ENCODE data around the gene FILIP1L.

FILIP1L gene

GRCh38 chr3:99836681-99837080, 277.6 kb downstream of the FILIP1L start:
- H3K36me3 ChIP-seq, result no peaks in the 10 kb centered on the region; the same call in 1 of the 2 replicates
- no peak for DNase-seq
- TF ChIP-seq CTCF (IDR thresholded peaks at IDR 0.05; ENCODE audit: low read depth, low read length), result no peak
- peak overlapping the region; percentile 64 for H3K27ac ChIP-seq
- no peak overlapping the region for H3K4me3 ChIP-seq (ENCODE audit: low read depth, low read length)
- no peaks in the 10 kb centered on the region for H3K9me3 ChIP-seq (ENCODE audit: severe bottlenecking)
- H3K27me3 ChIP-seq (ENCODE audit: insufficient read depth, low read depth, severe bottlenecking), result no peaks in the 10 kb centered on the region

- H3K36me3 ChIP-seq, result no peaks in the 10 kb centered on the region
- no peak overlapping the region for H3K4me3 ChIP-seq (ENCODE audit: low read depth, low read length)
- no peaks in the 10 kb centered on the region for H3K27me3 ChIP-seq (ENCODE audit: insufficient read depth, low read depth, severe bottlenecking)
- no peak for DNase-seq
- no peak overlapping the region for H3K27ac ChIP-seq
- no peaks in the 10 kb centered on the region for H3K9me3 ChIP-seq (ENCODE audit: severe bottlenecking)
- no peak for TF ChIP-seq CTCF (IDR thresholded peaks at IDR 0.05; ENCODE audit: low read depth, low read length)
Observed at GRCh38 chr3:99834211-99834957, 279.9 kb downstream of the FILIP1L start.

GRCh38 chr3:99833617-99834205, 280.6 kb downstream of the FILIP1L start:
- TF ChIP-seq CTCF (IDR thresholded peaks at IDR 0.05; ENCODE audit: low read depth, low read length), result no peak
- Histone ChIP-seq H3K4me3 (ENCODE audit: low read depth, low read length) (no peak overlapping the region), H3K27me3 (ENCODE audit: insufficient read depth, low read depth, severe bottlenecking) (no peaks in the 10 kb centered on the region)

GRCh38 chr3:99829844-99830243, 284.5 kb downstream of the FILIP1L start:
- no peaks in the 10 kb centered on the region for H3K9me3 ChIP-seq (ENCODE audit: severe bottlenecking)
- H3K27ac ChIP-seq, result no peak overlapping the region
- no peak overlapping the region for H3K4me3 ChIP-seq (ENCODE audit: low read depth, low read length)
- no peaks in the 10 kb centered on the region for H3K36me3 ChIP-seq
- TF ChIP-seq CTCF (IDR thresholded peaks at IDR 0.05; ENCODE audit: low read depth, low read length), result no peak
- no peak for DNase-seq
- H3K27me3 ChIP-seq (ENCODE audit: insufficient read depth, low read depth, severe bottlenecking), result no peaks in the 10 kb centered on the region

More at GRCh38 chr3:99833617-99834205, 280.6 kb downstream of the FILIP1L start:
- DNase-seq, result no peak
- Histone ChIP-seq H3K27ac (no peak overlapping the region), H3K36me3 (no peaks in the 10 kb centered on the region), H3K9me3 (ENCODE audit: severe bottlenecking) (no peaks in the 10 kb centered on the region)

GRCh38 chr3:99825004-99825640, 289.2 kb downstream of the FILIP1L start:
- no peaks in the 10 kb centered on the region for H3K9me3 ChIP-seq (ENCODE audit: severe bottlenecking)
- peak overlapping the region; percentile 12; the same call in 1 of the 2 replicates for H3K4me3 ChIP-seq (ENCODE audit: low read depth, low read length)
- H3K36me3 ChIP-seq, result peaks cover 23% of the 10 kb centered on the region
- DNase-seq, result no peak
- H3K27me3 ChIP-seq (ENCODE audit: insufficient read depth, low read depth, severe bottlenecking), result no peaks in the 10 kb centered on the region
- peak overlapping the region; percentile 88 for H3K27ac ChIP-seq
- TF ChIP-seq CTCF (IDR thresholded peaks at IDR 0.05; ENCODE audit: low read depth, low read length), result no peak
